Activated CD8-positive, alpha-beta memory T cell treated with anti-CD3 and anti-CD28 coated beads, Interleukin-2, amount 50 U/mL, for 48 hours (primary cell): ENCODE results near the gene TPPP.
A peak's percentile ranks its signal among the peaks of the same experiment; 100 is the strongest.

Experiments
- DNase-seq: peaks from one replicate; pipeline ENCODE4 v3.0.0-alpha.2; 2020

Gene TPPP

GRCh38 chr5:622946-623522, 70.1 kb downstream of the TPPP start:
- no peak for DNase-seq

DNA sequence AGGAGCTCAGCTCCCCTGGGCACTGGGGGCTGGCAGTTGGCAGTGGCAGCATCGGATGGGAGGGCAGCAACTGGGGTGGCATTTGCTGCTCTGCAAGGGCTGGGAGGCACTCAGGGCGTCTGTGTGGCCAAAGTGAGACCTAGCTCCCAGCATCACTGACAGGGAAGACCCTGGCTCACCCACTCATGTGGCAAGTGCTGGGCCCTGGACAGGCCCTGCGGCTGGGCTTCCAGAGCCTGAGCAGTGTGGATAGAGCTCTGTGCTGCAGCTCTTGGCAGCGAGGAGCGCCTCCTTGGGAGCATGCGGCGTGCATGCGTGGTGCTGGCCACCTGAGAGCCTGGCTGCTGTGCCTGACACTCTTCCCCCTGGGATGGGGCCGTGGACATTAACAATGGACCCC, 70.8 kb downstream of the TPPP start:
- DNase-seq: no peak

- no peak for DNase-seq
Observed at GRCh38 chr5:621341-621761, 71.8 kb downstream of the TPPP start.

GRCh38 chr5:620586-621180, 72.5 kb downstream of the TPPP start:
- no peak for DNase-seq

- DNase-seq: no peak
Observed at GRCh38 chr5:620152-620551, 73.0 kb downstream of the TPPP start.

GRCh38 chr5:619444-619843, 73.7 kb downstream of the TPPP start:
- DNase-seq: no peak

DNA sequence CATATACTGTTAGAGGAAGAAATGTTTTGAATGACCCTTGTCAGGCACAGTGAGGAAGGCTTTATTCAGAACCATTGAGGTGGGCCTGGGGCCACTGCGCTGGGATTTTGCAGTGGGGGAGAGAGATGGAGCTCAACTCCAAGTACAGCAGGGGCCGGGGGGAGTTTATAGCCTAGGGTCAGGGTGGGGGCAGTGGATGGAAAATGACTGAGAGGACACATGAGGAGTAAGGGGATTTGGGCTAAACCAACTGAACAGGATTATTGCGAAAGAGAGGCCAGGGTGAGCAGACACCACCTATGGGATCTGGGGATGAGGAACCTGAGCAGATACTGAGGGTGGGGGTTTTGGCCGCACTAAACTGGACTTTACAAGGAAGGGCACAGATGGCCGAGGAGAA, 74.7 kb downstream of the TPPP start:
- no peak for DNase-seq

DNA sequence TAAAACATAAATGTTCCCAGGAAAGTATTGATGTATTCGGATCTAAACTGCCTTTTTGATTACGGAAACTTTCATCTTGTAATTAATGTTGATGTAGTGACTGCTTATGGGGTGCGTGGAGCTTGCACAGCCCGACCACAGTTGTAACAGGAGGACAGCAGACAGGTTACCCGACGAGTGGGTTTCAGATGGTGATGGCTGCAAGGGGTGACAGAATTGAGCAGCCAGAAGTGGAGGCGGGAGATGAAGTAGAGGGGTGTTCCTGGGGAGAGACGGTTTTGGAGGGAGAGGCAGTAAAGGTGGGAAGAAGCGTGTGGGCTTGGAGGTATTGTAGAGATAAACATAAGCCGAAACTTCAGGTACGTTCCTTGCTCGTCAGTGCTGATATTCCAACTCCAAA, 75.3 kb downstream of the TPPP start:
- DNase-seq: no peak

DNA sequence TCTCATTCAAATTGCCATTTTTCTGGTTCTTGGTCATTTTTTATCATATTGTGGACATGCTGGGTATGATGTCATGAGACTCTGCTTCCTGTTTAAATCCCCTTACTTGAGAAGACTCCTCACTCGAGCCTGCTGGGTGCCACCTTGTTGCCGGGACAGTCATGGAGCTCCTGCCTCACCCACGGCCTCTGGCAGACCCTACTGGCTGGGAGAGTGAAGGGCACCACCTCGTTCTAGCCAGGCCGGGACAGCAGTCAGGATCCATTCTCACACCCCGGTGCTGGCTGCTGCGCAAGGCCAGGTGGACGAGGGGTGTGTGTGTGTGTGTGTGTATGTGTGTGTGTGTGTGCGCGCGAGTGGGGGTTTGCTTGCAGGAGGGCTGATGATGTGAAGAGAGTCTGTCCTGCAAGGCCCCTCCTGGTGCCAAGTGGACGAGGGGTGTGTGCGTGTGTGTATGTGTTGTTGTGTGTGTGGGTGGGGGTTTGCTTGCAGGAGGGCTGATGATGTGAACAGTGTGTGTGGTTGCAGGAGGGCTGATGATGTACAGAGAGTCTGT, 76.6 kb downstream of the TPPP start:
- no peak for DNase-seq

DNA sequence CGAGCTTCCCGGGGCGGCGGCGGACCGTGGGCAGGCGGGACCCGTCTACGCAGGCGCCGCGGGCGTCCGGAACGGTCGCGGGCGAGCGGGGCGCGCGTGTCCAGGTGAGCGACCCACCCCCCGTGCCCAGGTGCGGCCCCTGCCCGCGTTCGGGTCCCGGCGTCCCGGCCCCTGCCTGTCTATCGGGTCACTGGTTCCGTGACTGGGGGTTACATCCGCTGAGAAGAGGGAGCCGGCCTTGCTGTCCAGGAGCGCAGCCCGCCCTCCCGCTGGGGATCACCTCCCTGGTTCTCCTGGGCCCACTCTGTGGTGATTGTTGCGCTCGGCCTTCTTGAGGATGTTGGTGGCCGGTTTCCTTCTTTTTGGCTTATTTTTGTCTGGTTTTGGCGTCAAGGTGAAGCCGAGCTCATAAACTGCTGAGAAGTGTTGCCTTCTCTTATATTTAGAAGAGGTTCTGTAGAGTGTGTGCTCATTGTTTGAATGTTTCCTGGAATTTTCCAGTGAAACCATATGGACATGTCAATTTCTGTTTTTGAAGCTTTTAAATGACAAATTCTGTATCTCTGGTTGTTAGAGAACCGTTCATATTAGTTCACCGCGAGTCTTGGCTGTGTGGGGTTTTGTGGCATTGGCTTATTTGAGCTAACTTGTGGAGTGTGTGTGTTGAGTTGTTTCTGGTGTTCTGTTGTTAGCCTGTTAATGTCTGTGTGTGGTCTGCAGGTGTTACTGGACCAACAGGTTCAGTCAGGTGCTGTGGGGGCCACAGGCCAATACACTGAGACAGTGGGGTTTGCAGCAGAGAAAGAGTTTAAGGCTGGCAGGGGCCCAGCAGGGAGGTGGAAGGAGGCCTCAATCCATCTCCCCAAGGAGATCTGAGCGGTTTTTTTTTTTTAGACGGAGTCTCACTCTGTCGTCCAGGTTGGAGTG, 80.4 kb downstream of the TPPP start:
- DNase-seq: peak; percentile 45

DNA sequence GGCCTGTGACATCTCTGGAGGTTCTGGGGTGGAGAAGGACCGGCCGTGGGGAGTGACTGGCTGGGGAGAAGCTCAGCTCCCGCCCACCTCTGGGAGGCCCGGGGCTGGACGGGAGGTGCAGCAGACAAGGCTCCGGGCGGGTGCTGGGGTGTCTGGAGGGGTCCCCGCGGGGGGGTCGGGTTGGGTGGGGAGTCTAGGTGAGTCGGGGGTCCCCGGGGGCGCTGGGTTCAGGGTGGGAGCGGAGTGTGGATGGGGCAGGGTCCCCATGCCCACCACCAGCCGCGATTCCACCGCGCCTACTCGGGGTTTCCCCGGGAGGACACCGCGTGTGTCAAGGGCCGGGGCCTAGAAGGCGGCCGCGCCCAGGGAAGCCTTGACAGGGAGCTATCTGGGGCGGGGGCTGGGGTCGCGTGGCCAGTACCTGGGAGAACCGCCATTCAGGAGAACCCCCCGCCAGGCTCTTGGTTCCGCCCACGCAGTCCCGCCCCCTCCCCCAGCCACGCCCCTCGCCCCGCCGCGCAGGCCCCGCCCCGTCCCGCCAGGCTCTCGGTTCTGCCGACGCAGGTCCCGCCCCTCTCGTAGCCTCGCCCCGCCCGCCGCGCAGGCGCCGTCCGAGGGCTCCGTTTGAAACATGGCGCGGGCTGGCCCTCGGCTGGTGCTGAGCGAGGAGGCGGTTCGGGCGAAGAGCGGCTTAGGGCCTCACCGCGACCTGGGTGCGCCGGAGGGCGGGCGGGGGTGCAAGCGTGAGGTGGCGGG, 81.2 kb downstream of the TPPP start, which contains the start of gene CEP72:
Gene CEP72 (plus strand): TSS at position 610 of the 756 bp plus-strand sequence. CDS start 22 bp downstream, at position 632.
- DNase-seq: peak; percentile 98

DNA sequence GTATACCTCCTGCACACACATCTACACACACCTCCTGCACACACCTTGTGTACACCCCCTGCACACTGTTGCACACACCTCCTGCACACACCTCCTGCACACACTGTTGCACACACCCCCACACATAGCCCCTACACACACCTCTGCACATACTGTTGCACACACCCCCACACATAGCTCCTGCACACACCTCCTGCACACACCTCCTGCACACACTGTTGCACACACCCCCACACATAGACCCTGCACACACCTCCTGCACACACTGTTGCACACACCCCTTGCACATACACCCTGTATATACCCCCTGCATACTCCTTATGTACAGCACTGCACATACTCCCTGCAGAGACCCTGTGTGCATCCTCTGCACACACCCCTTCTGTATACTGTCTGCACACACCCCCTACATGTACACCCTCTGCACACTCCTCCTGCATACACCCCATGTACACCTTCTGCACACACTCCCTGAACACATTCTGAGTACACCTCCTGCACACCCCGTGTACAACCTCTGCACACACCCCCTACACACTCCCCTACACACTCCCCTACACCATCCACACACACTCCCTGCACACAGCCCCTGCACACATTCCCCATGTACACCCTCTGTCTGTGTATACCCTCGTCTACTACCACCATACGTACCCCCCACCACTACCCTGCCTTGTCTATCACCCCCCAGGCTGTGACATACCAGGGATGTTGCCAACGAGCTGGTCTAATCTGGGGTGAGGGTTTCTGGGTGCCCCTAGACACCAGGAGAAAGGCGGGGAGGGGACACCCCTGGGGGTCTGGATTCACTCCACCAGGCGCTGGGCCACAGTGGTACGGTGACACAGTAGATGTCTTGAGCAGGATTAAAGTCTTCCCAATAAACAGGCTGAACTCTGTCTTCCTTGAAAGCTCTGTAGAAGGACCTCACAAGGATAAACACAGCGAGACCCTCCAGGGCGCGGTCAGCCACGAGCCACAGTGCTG, 82.1 kb downstream of the TPPP start:
- DNase-seq: peak; percentile 46

GRCh38 chr5:610011-610743, 83.0 kb downstream of the TPPP start:
- peak; percentile 50 for DNase-seq
